Neuronal stem cell (in vitro differentiated cells): Measurements from ENCODE around the gene NLRP11.

Experiments used
- DNase-seq: peaks from one replicate; pipeline ENCODE4 v3.0.0-alpha.2; 2013; ENCODE audit warnings: low spot score
- H2AFZ ChIP-seq: one replicate; pipeline ENCODE4 v1.6.1; 2013; ENCODE audit warnings: mild to moderate bottlenecking, low read length, inconsistent platforms
- H2AK5ac ChIP-seq: 2 replicates; pipeline ENCODE4 v1.6.1; 2013; ENCODE audit warnings: low read depth, mild to moderate bottlenecking, inconsistent platforms, low read length, moderate library complexity, mixed read lengths
- H2BK120ac ChIP-seq: 2 replicates; pipeline ENCODE4 v1.6.1; 2013; ENCODE audit warnings: low read depth, mild to moderate bottlenecking, inconsistent platforms, low read length, moderate library complexity, mixed read lengths
- H2BK12ac ChIP-seq: one replicate; pipeline ENCODE4 v1.6.1; 2013; ENCODE audit warnings: low read length, inconsistent platforms
- H2BK15ac ChIP-seq: 2 replicates; pipeline ENCODE4 v1.6.1; 2013; ENCODE audit warnings: mild to moderate bottlenecking, low read length, inconsistent platforms, mixed read lengths
- H2BK5ac ChIP-seq: one replicate; pipeline ENCODE4 v1.6.1; 2013; ENCODE audit warnings: inconsistent platforms, mild to moderate bottlenecking, low read length, moderate library complexity
- H3K14ac ChIP-seq: one replicate; pipeline ENCODE4 v1.6.1; 2013; ENCODE audit warnings: low read length, inconsistent platforms
- H3K18ac ChIP-seq: 2 replicates; pipeline ENCODE4 v1.6.1; 2013; ENCODE audit warnings: low read length, inconsistent platforms
- H3K23ac ChIP-seq: 2 replicates; pipeline ENCODE4 v1.6.1; 2013; ENCODE audit warnings: low read depth, mild to moderate bottlenecking, mixed read lengths, low read length, inconsistent platforms; ENCODE audit not compliant: poor library complexity
- H3K27ac ChIP-seq: replicated peaks from 3 replicates; pipeline ENCODE4 v1.5.1; 2013; ENCODE audit warnings: low read length, inconsistent platforms
- H3K27me3 ChIP-seq, 3 experiments: 2 replicates each; pipeline ENCODE4 v1.6.1; 2013; ENCODE audit warnings: low read length in 3 of 3, mild to moderate bottlenecking in 2 of 3, inconsistent platforms in 1 of 3, low read depth in 1 of 3, mixed read lengths in 1 of 3, moderate library complexity in 1 of 3; ENCODE audit not compliant: control insufficient read depth in 3 of 3, insufficient read depth in 3 of 3
- H3K36me3 ChIP-seq, 2 donors: replicated peaks in 1 of 2; 2 replicates each; pipeline ENCODE4 v1.6.1; 2013; ENCODE audit warnings: low read length in 2 of 2; ENCODE audit not compliant: control insufficient read depth in 2 of 2, insufficient read depth in 2 of 2
- H3K4ac ChIP-seq: 2 replicates; pipeline ENCODE4 v1.6.1; 2013; ENCODE audit warnings: inconsistent platforms, mild to moderate bottlenecking, low read length, moderate library complexity
- H3K4me1 ChIP-seq, 2 donors: 1 replicate in 1 of 2; 2 replicates in 1 of 2; pipeline ENCODE4 v1.6.1; 2013; ENCODE audit warnings: low read length in 2 of 2, low read depth in 1 of 2; ENCODE audit not compliant: control insufficient read depth in 2 of 2, insufficient read depth in 1 of 2
- H3K4me2 ChIP-seq: one replicate; pipeline ENCODE4 v1.6.1; 2013; ENCODE audit warnings: mild to moderate bottlenecking, low read length, inconsistent platforms; ENCODE audit not compliant: insufficient read depth, poor library complexity, severe bottlenecking
- H3K4me3 ChIP-seq, 2 donors: 2 replicates each; pipeline ENCODE4 v1.5.1; 2013; ENCODE audit warnings: low read length in 2 of 2, mild to moderate bottlenecking in 2 of 2, inconsistent platforms in 1 of 2, moderate library complexity in 1 of 2
- H3K79me1 ChIP-seq: one replicate; pipeline ENCODE4 v1.6.1; 2013; ENCODE audit warnings: low read depth, mild to moderate bottlenecking, inconsistent platforms, low read length, moderate library complexity
- H3K9ac ChIP-seq: one replicate; pipeline ENCODE4 v1.6.1; 2013; ENCODE audit warnings: mild to moderate bottlenecking, low read depth, low read length, inconsistent platforms; ENCODE audit not compliant: poor library complexity
- H3K9me3 ChIP-seq, 2 donors: replicated peaks in 1 of 2; 2 replicates each; pipeline versions ENCODE3 to v1.6.1; 2013; ENCODE audit warnings: low read length in 2 of 2, mild to moderate bottlenecking in 2 of 2, inconsistent platforms in 1 of 2, low read depth in 1 of 2, mixed read lengths in 1 of 2, moderate library complexity in 1 of 2; ENCODE audit not compliant: control insufficient read depth in 2 of 2, insufficient read depth in 1 of 2
- H4K8ac ChIP-seq: one replicate; pipeline ENCODE4 v1.6.1; 2013; ENCODE audit warnings: low read depth, mild to moderate bottlenecking, inconsistent platforms, low read length, moderate library complexity
- H4K91ac ChIP-seq: one replicate; pipeline ENCODE4 v1.6.1; 2013; ENCODE audit warnings: low read length, low read depth, mild to moderate bottlenecking, inconsistent platforms; ENCODE audit not compliant: poor library complexity
- WGBS, 2 donors: extraction: QIAGEN DNeasy Blood & Tissue Kit; methylation state at CpG; one replicate each; pipeline ENCODE4 v1.1.7; 2013; ENCODE audit warnings: missing lambda C conversion rate in 2 of 2, mixed read lengths in 1 of 2; ENCODE audit not compliant: insufficient read length in 2 of 2, insufficient replicate concordance in 1 of 2; ENCODE audit errors: extremely low coverage in 2 of 2; 5-methylcytosine and 5-hydroxymethylcytosine counted together

NLRP11 gene

DNA sequence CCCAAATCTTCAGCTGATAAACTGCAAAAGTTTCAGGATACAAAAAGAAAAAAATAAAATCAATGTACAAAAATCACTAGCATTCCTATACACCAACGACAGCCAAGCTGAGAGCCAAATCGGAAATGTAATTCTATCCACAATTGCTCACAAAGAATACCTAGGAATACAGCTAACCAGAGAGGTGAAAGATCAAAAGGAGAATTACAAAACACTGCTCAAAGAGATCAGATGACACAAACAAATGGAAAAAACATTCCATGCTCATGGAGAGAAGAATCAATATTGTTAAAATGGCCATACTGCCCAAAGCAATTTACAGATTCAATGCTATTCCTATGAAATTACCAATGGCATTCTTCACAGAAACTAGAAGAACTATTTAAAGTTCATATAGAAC is 29.5 kb downstream of the NLRP11 start:
- Histone ChIP-seq H4K91ac (no peak overlapping the region), H3K27me3 (peaks cover 0 to 5% (median 0%) of the 10 kb centered on the region in 3 experiments), H3K27ac (no peak overlapping the region), H3K79me1 (no peaks in the 10 kb centered on the region), H2BK12ac (no peak overlapping the region), H3K4me1 (no peaks in the 10 kb centered on the region), H3K4me2 (no peak overlapping the region), H3K18ac (no peak overlapping the region), H2BK15ac (no peak overlapping the region), H2AK5ac (no peak overlapping the region), H3K4me3 (no peak overlapping the region), H2BK5ac (no peak overlapping the region), H3K4ac (no peak overlapping the region), H2BK120ac (no peak overlapping the region), H4K8ac (no peak overlapping the region), H2AFZ (no peak overlapping the region), H3K23ac (no peak overlapping the region), H3K14ac (no peak overlapping the region), H3K9me3 (peaks cover 0 to 27% of the 10 kb centered on the region in 2 donors), H3K9ac (no peak overlapping the region), H3K36me3 (no peaks in the 10 kb centered on the region)
- no CpG with 5 or more reads among the region's 2 CpGs for WGBS, 2 donors
- DNase-seq, result no peak

- Histone ChIP-seq H2BK15ac (no peak overlapping the region), H3K4me2 (no peak overlapping the region), H3K14ac (no peak overlapping the region), H3K27ac (no peak overlapping the region), H3K4ac (no peak overlapping the region), H2BK12ac (no peak overlapping the region), H2AFZ (no peak overlapping the region), H3K23ac (no peak overlapping the region), H3K4me1 (no peaks in the 10 kb centered on the region), H3K79me1 (no peaks in the 10 kb centered on the region), H4K91ac (no peak overlapping the region), H3K4me3 (no peak overlapping the region), H2BK120ac (no peak overlapping the region), H3K9ac (no peak overlapping the region), H4K8ac (no peak overlapping the region), H3K36me3 (no peaks in the 10 kb centered on the region), H2BK5ac (no peak overlapping the region), H3K9me3 (peaks cover 0 to 23% of the 10 kb centered on the region in 2 donors), H3K18ac (no peak overlapping the region), H3K27me3 (peaks cover 0 to 3% (median 0%) of the 10 kb centered on the region in 3 experiments), H2AK5ac (no peak overlapping the region)
- WGBS, 2 donors, result no CpG with 5 or more reads among the region's 7 CpGs
- no peak for DNase-seq
Measured at GRCh38 chr19:55801416-55801815, 30.4 kb downstream of the NLRP11 start.

GRCh38 chr19:55795021-55795420 is 36.8 kb downstream of the NLRP11 start:
- H2AFZ ChIP-seq, result no peak overlapping the region
- no peaks in the 10 kb centered on the region for H3K36me3 ChIP-seq
- H4K91ac ChIP-seq, result no peak overlapping the region
- no CpG with 5 or more reads among the region's 11 CpGs for WGBS, 2 donors
- no peak overlapping the region for H2BK15ac ChIP-seq
- no peak overlapping the region for H2BK12ac ChIP-seq
- H2BK120ac ChIP-seq, result no peak overlapping the region
- DNase-seq, result no peak
- no peak overlapping the region for H2AK5ac ChIP-seq
- H3K79me1 ChIP-seq, result no peaks in the 10 kb centered on the region
- H3K23ac ChIP-seq, result no peak overlapping the region
- H3K9me3 ChIP-seq, result peaks cover 0 to 27% of the 10 kb centered on the region in 2 donors
- no peak overlapping the region for H3K4me2 ChIP-seq
- H3K4ac ChIP-seq, result no peak overlapping the region
- H3K9ac ChIP-seq, result no peak overlapping the region
- H3K4me3 ChIP-seq, result no peak overlapping the region
- no peaks in the 10 kb centered on the region for H3K27me3 ChIP-seq
- H3K14ac ChIP-seq, result no peak overlapping the region
- H4K8ac ChIP-seq, result no peak overlapping the region
- no peak overlapping the region for H3K27ac ChIP-seq
- no peak overlapping the region for H3K18ac ChIP-seq
- H3K4me1 ChIP-seq, result no peaks in the 10 kb centered on the region
- H2BK5ac ChIP-seq, result no peak overlapping the region

DNA sequence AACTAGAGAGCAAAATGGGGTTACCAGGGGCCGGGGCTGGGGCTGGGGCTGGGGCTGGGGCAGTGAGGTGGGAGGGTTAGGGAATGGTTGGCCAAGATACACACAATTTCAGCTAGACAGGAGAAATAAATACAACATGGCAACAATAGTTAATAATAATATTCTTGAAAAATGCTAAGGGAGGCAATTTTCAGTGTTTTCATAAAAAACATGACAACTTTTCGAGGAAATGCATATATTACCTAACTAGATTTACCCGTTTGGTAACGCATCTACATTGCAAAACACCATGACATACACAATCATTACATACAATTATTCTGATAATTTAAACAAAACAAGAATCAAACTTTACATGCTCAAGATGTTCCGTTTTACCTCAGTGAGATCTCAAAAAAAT is 50.7 kb downstream of the NLRP11 start:
- H2BK120ac ChIP-seq, result no peak overlapping the region
- no peak overlapping the region for H3K4me2 ChIP-seq
- no peak overlapping the region for H2AFZ ChIP-seq
- H3K14ac ChIP-seq, result no peak overlapping the region
- H2AK5ac ChIP-seq, result no peak overlapping the region
- no peak overlapping the region for H2BK15ac ChIP-seq
- no peak overlapping the region for H3K23ac ChIP-seq
- no peaks in the 10 kb centered on the region for H3K36me3 ChIP-seq
- no peaks in the 10 kb centered on the region for H3K79me1 ChIP-seq
- no peak for DNase-seq
- no peak overlapping the region for H2BK12ac ChIP-seq
- no peak overlapping the region for H3K27ac ChIP-seq
- no peak overlapping the region for H2BK5ac ChIP-seq
- H4K91ac ChIP-seq, result no peak overlapping the region
- H3K4me1 ChIP-seq, result no peaks in the 10 kb centered on the region
- H4K8ac ChIP-seq, result no peak overlapping the region
- peaks cover 0 to 24% (median 0%) of the 10 kb centered on the region in 3 experiments for H3K27me3 ChIP-seq
- whole genome bisulfite sequencing, 2 donors, result no CpG with 5 or more reads among the region's 5 CpGs
- no peak overlapping the region for H3K4me3 ChIP-seq
- peaks cover 0 to 27% of the 10 kb centered on the region in 2 donors for H3K9me3 ChIP-seq
- H3K4ac ChIP-seq, result no peak overlapping the region
- H3K9ac ChIP-seq, result no peak overlapping the region
- no peak overlapping the region for H3K18ac ChIP-seq
